ENCODE measurements around the gene HPSE.

Gene HPSE

DNA sequence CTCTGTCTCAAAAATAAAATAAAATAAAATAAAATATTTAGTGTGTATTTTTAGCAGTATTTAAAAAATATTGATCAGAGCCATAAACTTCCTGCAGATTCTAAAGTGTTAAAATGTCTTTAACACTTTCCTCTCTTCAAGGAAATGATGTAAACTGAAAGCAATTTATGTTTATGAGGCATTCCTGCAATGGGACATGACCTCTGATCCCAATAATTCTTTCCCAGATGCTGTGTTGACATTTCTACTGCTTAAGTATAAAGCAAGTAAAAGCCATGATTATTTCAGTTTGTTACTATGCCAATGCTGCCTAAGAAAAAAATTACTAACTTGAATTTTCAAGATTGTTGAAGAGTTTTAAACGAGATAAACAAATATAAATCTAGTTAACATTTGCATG lies 79.1 kb downstream of the HPSE start:
- peaks cover 53% of the 10 kb centered on the region for H3K4me1 Mint-ChIP-seq (ENCODE audit: low read depth)
- H3K27me3 Mint-ChIP-seq = no peaks in the 10 kb centered on the region
- peaks cover 19% of the 10 kb centered on the region for H3K36me3 Mint-ChIP-seq (ENCODE audit: low read depth)
- no peak overlapping the region for H3K27ac Mint-ChIP-seq
- no peaks in the 10 kb centered on the region for H3K9me3 Mint-ChIP-seq
- no peak overlapping the region for H3K4me3 Mint-ChIP-seq

DNA sequence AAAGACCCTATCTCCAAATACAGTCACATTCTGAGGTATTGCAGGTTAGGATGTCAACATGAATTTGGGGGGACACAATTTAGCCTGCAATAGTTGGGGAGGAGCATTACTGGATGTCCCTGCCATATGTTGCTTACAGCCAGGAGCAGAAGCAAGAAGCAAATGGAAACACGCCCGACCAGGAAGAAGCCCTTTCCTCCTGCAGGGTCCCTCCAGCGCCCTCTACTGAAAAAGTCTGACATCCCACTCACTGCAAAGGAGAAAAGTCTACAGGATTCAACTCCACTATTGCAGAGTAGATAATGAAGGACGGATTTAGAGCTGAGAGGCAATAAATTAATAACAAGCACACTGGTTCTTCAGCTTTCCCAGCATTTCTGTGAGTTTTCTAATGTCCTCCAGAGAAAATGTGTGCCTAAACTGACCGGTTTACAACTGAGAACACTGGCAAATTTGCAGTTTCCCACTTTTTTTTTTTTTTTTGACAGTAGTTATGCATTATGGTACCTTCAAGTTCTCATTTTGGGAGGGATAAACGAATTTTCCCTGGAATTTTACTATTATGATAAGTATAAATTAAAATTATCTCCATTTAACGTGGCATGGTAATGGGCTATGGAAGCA lies 81.8 kb downstream of the HPSE start:
- H3K27me3 Mint-ChIP-seq = no peaks in the 10 kb centered on the region
- peaks cover 41% of the 10 kb centered on the region for H3K4me1 Mint-ChIP-seq (ENCODE audit: low read depth)
- no peak overlapping the region for H3K27ac Mint-ChIP-seq
- H3K4me3 Mint-ChIP-seq = no peak overlapping the region
- H3K9me3 Mint-ChIP-seq = no peaks in the 10 kb centered on the region
- peaks cover 5% of the 10 kb centered on the region for H3K36me3 Mint-ChIP-seq (ENCODE audit: low read depth)

DNA sequence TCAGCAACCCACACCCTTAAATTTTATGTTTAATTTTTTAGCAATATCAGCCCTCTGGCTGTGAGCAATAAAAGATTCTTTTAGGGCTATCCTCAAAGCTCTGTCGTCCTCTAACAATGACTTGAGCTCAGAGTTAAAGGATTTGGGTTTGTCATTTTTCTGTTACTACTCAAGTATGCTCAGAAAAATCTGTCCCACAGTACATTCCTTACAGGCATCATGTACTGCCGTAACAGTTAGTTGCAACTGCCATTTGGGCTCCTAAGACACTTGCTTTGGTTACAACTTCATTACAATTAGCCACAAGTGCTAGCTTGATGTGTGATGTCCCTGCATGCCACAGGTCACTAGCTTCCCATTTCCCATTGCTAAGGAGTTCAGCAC lies 83.2 kb downstream of the HPSE start:
- Mint-ChIP-seq H3K4me1 (ENCODE audit: low read depth) (peaks cover 31% of the 10 kb centered on the region), H3K9me3 (no peaks in the 10 kb centered on the region), H3K36me3 (ENCODE audit: low read depth) (no peaks in the 10 kb centered on the region), H3K27me3 (no peaks in the 10 kb centered on the region), H3K27ac (no peak overlapping the region), H3K4me3 (no peak overlapping the region)

- H3K36me3 Mint-ChIP-seq (ENCODE audit: low read depth) = no peaks in the 10 kb centered on the region
- H3K27me3 Mint-ChIP-seq = no peaks in the 10 kb centered on the region
- H3K4me3 Mint-ChIP-seq = no peak overlapping the region
- no peak overlapping the region for H3K27ac Mint-ChIP-seq
- H3K9me3 Mint-ChIP-seq = no peaks in the 10 kb centered on the region
- H3K4me1 Mint-ChIP-seq (ENCODE audit: low read depth) = peaks cover 32% of the 10 kb centered on the region
Measured at GRCh38 chr4:83250687-83251446, 83.8 kb downstream of the HPSE start.

GRCh38 chr4:83248486-83248885 lies 86.2 kb downstream of the HPSE start:
- Mint-ChIP-seq H3K4me1 (ENCODE audit: low read depth) (peaks cover 29% of the 10 kb centered on the region), H3K9me3 (no peaks in the 10 kb centered on the region), H3K27me3 (no peaks in the 10 kb centered on the region), H3K27ac (no peak overlapping the region), H3K36me3 (ENCODE audit: low read depth) (no peaks in the 10 kb centered on the region), H3K4me3 (no peak overlapping the region)

DNA sequence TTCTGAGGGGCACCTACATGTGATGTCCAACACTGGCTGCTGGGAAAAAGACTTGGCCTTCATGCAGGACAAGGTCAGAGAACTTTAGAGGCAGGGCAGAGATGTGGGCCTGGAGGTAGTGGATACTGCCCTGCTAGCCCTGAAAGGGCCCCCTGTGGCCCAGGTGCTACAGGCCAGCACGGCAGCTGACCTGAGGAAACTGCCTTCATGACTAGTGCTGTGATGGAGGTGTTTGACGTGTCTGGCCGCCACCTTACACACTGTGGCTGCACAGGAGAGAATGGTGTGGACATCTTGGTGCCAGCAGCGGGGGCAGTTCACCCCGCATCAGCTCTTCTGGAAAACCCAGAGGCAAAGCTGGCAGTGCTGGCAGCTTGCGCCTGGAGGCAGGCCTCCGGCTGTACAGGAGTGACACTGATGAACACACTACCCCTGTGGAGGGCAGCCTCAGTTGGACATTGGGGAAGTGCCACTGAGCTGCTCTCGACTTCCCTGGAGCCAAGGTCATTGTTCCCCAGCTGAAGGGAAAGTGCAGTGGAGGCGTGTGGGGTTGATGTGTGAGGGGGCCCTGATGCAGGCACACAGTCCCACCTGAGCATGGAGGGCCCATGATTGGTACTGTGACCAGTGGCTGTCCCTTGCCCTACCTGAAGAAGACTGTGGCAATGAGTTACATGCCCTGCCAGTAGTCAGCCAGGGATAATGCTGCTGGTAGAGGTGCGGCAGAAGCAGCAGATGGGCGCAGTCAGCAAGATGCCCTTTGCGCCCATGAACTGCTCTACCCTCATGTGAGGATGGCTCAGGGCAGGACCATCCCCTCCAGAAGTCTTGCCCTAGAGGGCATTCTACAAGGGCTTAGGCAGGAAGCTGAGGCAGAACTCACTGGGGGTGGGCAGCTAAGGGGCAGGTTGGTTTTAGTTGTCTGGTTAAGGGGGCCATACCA lies 87.0 kb downstream of the HPSE start:
- peaks cover 21% of the 10 kb centered on the region for H3K4me1 Mint-ChIP-seq (ENCODE audit: low read depth)
- no peak overlapping the region for H3K27ac Mint-ChIP-seq
- H3K36me3 Mint-ChIP-seq (ENCODE audit: low read depth) = no peaks in the 10 kb centered on the region
- H3K4me3 Mint-ChIP-seq = no peak overlapping the region
- H3K9me3 Mint-ChIP-seq = no peaks in the 10 kb centered on the region
- H3K27me3 Mint-ChIP-seq = no peaks in the 10 kb centered on the region
